Hepatocyte (in vitro differentiated cells): Measurements from ENCODE around the gene MSI2. TPM values are rescaled to one million over a fixed set of nuclear protein-coding genes. Genes with fewer than 3 reads are reported as not detected.

Experiments
- DNase-seq: peaks from one replicate; pipeline ENCODE4 v3.0.0-alpha.2; 2016; ENCODE audit warnings: low spot score
- H2AFZ ChIP-seq: fragments of 200-600 bp; sonication (generic); 2 replicates; pipeline ENCODE4 v1.6.0; 2016; ENCODE audit warnings: antibody characterized with exemption, mild to moderate bottlenecking
- H3K27ac ChIP-seq: fragments of 200-600 bp; sonication (generic); 2 replicates; pipeline ENCODE4 v1.5.1; 2016; ENCODE audit warnings: mild to moderate bottlenecking
- H3K27me3 ChIP-seq: fragments of 200-600 bp; sonication (generic); 2 replicates; pipeline ENCODE4 v1.6.1; 2016
- H3K36me3 ChIP-seq: fragments of 200-600 bp; sonication (generic); replicated peaks from 2 replicates; pipeline ENCODE4 v1.5.1; 2016; ENCODE audit warnings: low read depth; ENCODE audit not compliant: insufficient read depth
- H3K4me1 ChIP-seq: fragments of 200-600 bp; sonication (generic); 2 replicates; pipeline ENCODE4 v1.5.1; 2016; ENCODE audit warnings: mild to moderate bottlenecking, moderate library complexity; ENCODE audit not compliant: insufficient read depth
- H3K4me2 ChIP-seq: fragments of 200-600 bp; sonication (generic); 2 replicates; pipeline ENCODE4 v1.6.0; 2016
- H3K4me3 ChIP-seq: fragments of 200-600 bp; sonication (generic); 2 replicates; pipeline ENCODE4 v1.5.1; 2016; ENCODE audit warnings: mild to moderate bottlenecking
- H3K79me2 ChIP-seq: fragments of 200-600 bp; sonication (generic); 2 replicates; pipeline ENCODE4 v1.6.0; 2017; ENCODE audit warnings: mild to moderate bottlenecking
- H3K9me2 ChIP-seq: fragments of 200-600 bp; sonication (generic); replicated peaks from 2 replicates; pipeline ENCODE4 v1.6.0; 2017; ENCODE audit warnings: mild to moderate bottlenecking; ENCODE audit not compliant: insufficient read depth
- H3K9me3 ChIP-seq: fragments of 200-600 bp; sonication (generic); 2 replicates; pipeline ENCODE4 v1.5.1; 2016; ENCODE audit warnings: low read depth, mild to moderate bottlenecking
- H4K20me1 ChIP-seq: fragments of 200-600 bp; sonication (generic); 2 replicates; pipeline ENCODE4 v1.6.0; 2016; ENCODE audit warnings: mild to moderate bottlenecking; ENCODE audit not compliant: insufficient read depth, poor library complexity, severe bottlenecking
- EZH2 ChIP-seq: fragments of 200-600 bp; sonication (generic); IDR thresholded peaks from 2 replicates; pipeline ENCODE4 v1.6.1; 2016; ENCODE audit warnings: antibody characterized with exemption, mild to moderate bottlenecking, borderline replicate concordance
- EZH2phosphoT487 ChIP-seq: fragments of 200-600 bp; sonication (generic); IDR thresholded peaks from one replicate; pipeline ENCODE4 v1.6.1; 2018; ENCODE audit warnings: antibody characterized with exemption, mild to moderate bottlenecking, low read depth, moderate library complexity; ENCODE audit not compliant: unreplicated experiment, severe bottlenecking
- WGBS: methylation state at CpG from one replicate; pipeline ENCODE4 v1.1.6; 2016; ENCODE audit warnings: low lambda C conversion rate; ENCODE audit errors: missing lambda C conversion rate; 5-methylcytosine and 5-hydroxymethylcytosine counted together
- polyA plus RNA-seq: library from polyadenylated mRNA; unstranded; fragments of >200 nt; fragmentation: Nextera tagmentation; extraction: Ambion mirVana; gene quantifications from 2 replicates; pipeline ENCODE4 v1.2.1, GENCODE V29; 2016
- total RNA-seq: library from RNA; depleted of rRNA; stranded (reverse); fragments of >200 nt; gene quantifications from 2 replicates; pipeline ENCODE4 v1.2.3, GENCODE V29; 2014
- TF ChIP-seq, protein P1 (sequence below): fragments of 200-600 bp; sonication (generic); IDR thresholded peaks from 2 replicates; pipeline ENCODE4 v1.5.1; 2016; ENCODE audit warnings: antibody characterized with exemption, mild to moderate bottlenecking; ENCODE audit not compliant: poor library complexity

The MSI2 gene
- total and polyA plus RNA-seq, 2 experiments from 2014 or later: 16.1 to 60.6 TPM

DNA sequence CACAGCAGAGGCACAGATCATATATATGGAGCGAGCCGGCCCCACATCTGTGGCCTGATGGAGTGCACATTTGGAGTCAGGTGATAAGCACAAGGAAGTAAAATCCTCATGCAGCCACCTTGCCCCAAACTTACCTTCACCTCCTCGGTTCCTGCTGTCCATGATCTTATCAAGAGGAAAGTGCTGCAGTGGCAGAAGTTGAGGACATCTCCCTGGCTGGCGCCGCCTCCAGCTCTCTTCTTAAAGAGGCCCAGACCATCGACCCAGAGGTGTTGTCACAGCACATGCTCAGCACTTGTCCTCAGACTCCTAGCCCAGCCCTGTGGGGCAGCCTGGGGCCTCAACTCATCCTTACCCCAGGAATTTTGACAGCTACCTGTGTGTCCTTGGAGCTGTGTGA, 276.2 kb downstream of the MSI2 start:
- Histone ChIP-seq H4K20me1 (no peaks in the 10 kb centered on the region), H3K27ac (peak overlapping the region; percentile 24), H3K4me2 (no peak overlapping the region), H3K9me3 (no peaks in the 10 kb centered on the region), H3K79me2 (peaks cover 20% of the 10 kb centered on the region), H3K27me3 (no peaks in the 10 kb centered on the region), H2AFZ (no peak overlapping the region), H3K4me1 (peaks cover 59% of the 10 kb centered on the region), H3K9me2 (no peaks in the 10 kb centered on the region), H3K36me3 (no peaks in the 10 kb centered on the region), H3K4me3 (no peak overlapping the region)
- 80% methylated on average over 6 of the region's 6 CpGs for WGBS
- DNase-seq: no peak
- TF ChIP-seq, protein P1, sequence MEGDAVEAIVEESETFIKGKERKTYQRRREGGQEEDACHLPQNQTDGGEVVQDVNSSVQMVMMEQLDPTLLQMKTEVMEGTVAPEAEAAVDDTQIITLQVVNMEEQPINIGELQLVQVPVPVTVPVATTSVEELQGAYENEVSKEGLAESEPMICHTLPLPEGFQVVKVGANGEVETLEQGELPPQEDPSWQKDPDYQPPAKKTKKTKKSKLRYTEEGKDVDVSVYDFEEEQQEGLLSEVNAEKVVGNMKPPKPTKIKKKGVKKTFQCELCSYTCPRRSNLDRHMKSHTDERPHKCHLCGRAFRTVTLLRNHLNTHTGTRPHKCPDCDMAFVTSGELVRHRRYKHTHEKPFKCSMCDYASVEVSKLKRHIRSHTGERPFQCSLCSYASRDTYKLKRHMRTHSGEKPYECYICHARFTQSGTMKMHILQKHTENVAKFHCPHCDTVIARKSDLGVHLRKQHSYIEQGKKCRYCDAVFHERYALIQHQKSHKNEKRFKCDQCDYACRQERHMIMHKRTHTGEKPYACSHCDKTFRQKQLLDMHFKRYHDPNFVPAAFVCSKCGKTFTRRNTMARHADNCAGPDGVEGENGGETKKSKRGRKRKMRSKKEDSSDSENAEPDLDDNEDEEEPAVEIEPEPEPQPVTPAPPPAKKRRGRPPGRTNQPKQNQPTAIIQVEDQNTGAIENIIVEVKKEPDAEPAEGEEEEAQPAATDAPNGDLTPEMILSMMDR: no peak
- TF ChIP-seq EZH2 (no peak), EZH2phosphoT487 (no peak)

DNA sequence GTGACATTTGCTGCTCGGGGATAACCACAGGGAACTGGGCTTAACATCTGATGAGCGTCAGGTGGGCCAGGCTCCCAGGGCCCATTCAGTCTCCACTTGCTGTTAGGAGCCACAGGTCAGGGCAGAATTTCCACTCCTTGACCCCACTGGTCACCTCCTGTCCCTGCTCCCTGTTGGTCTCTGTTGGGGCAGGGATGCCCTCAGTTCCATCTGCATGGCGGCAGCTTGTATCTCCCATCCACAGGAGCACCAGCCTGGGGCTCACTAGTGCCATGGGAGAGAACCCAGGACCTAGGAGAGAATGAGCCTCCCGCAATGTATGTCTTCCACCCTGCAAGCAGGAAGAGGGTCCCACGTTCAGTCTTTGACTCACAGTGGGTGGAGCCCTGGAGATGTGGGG, 276.6 kb downstream of the MSI2 start:
- H3K79me2 ChIP-seq: peaks cover 20% of the 10 kb centered on the region
- no peak for TF ChIP-seq EZH2phosphoT487
- TF ChIP-seq, protein P1: no peak
- no peak for TF ChIP-seq EZH2
- H3K27me3 ChIP-seq: no peaks in the 10 kb centered on the region
- H2AFZ ChIP-seq: no peak overlapping the region
- H3K4me2 ChIP-seq: no peak overlapping the region
- H3K36me3 ChIP-seq: no peaks in the 10 kb centered on the region
- peaks cover 59% of the 10 kb centered on the region for H3K4me1 ChIP-seq
- no peak overlapping the region for H3K27ac ChIP-seq
- no peaks in the 10 kb centered on the region for H4K20me1 ChIP-seq
- no peaks in the 10 kb centered on the region for H3K9me2 ChIP-seq
- no peaks in the 10 kb centered on the region for H3K9me3 ChIP-seq
- DNase-seq: no peak
- 80% methylated on average over 5 of the region's 5 CpGs for WGBS
- H3K4me3 ChIP-seq: no peak overlapping the region

DNA sequence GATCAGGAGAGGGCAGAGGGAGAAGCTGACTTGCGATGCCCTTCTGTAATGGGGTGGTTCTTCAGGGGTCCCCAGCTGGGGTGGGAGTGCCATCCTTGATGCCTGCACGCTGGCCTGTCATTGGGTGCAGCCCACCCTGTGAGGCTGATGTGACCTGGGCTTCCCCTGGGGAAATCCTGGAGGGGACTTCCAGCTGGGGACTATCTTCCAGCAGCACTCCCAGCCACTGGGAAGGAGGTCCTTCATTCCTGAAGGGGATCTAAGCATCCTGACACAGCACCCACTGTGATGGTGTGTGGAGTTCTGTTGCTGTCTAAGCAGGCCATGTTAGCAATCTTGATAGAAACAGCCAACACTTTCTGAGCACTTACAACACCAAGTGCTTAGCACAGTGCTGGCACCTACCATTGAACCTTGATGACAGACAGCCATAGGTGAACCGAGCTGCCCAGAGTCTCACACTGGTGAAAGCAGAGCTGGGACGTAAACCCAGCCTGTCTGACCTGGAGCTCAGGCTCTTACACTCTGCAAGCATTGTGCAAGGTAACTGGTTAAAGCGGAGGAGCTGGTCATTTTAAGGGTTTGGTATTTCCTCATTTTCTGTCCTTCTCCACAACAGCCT, 277.5 kb downstream of the MSI2 start:
- Histone ChIP-seq H3K27me3 (no peaks in the 10 kb centered on the region), H3K4me1 (peaks cover 65% of the 10 kb centered on the region), H3K9me3 (no peaks in the 10 kb centered on the region), H4K20me1 (no peaks in the 10 kb centered on the region), H3K4me2 (no peak overlapping the region), H3K9me2 (no peaks in the 10 kb centered on the region), H3K79me2 (peaks cover 20% of the 10 kb centered on the region), H3K36me3 (no peaks in the 10 kb centered on the region), H2AFZ (no peak overlapping the region), H3K4me3 (no peak overlapping the region), H3K27ac (no peak overlapping the region)
- DNase-seq: no peak
- TF ChIP-seq EZH2phosphoT487: no peak
- no peak for TF ChIP-seq EZH2
- TF ChIP-seq, protein P1: no peak
- 91% methylated on average over 5 of the region's 5 CpGs for WGBS
